IMR-90 (cell line): Measurements from ENCODE around the gene PIRT. TPM values are rescaled to one million over a fixed set of nuclear protein-coding genes. Genes with fewer than 3 reads are reported as not detected.

Experiments
- ATAC-seq: fragments of 200-7000 bp; cut with Tn5 transposase; 2 replicates; pipeline ENCODE4 v1.9.1; 2020; ENCODE audit warnings: low read depth, mild to moderate bottlenecking, moderate library complexity
- BruUV-seq: library from RNA; stranded (reverse); fragments of 400-500 nt; replicated peaks from 2 replicates; lab custom pipeline; 2021; lab: Mats Ljungman, UMichigan
- CTCF ChIA-PET: fragments of 300-600 bp; formaldehyde crosslinking; extraction: SDS; loops from one replicate; lab custom pipeline; 2021; ENCODE audit warnings: antibody characterized with exemption; lab: Yijun Ruan, JAX
- POLR2A ChIA-PET: fragments of 300-600 bp; sonication (Branson Sonifier 250); formaldehyde crosslinking; loops from one replicate; lab custom pipeline; 2022; ENCODE audit warnings: antibody characterized with exemption; ENCODE audit not compliant: unreplicated experiment; lab: Charles Lee
- DNase-seq: peaks from one replicate; pipeline ENCODE4 v3.0.0; 2013
- H2AFZ ChIP-seq: replicated peaks from 2 replicates; pipeline ENCODE3; 2013; ENCODE audit warnings: low read length, mild to moderate bottlenecking; ENCODE audit not compliant: poor library complexity
- H2AK5ac ChIP-seq: 2 replicates; pipeline ENCODE4 v1.6.1; 2013; ENCODE audit warnings: low read depth, low read length, inconsistent platforms
- H2AK9ac ChIP-seq: replicated peaks from 2 replicates; pipeline ENCODE3; 2013; ENCODE audit warnings: mild to moderate bottlenecking, low read depth, low read length, moderate library complexity; ENCODE audit not compliant: poor library complexity
- H2BK120ac ChIP-seq: 2 replicates; pipeline ENCODE4 v1.6.1; 2013; ENCODE audit warnings: low read depth, low read length, inconsistent platforms
- H2BK15ac ChIP-seq: 3 replicates; pipeline ENCODE4 v1.6.1; 2013; ENCODE audit warnings: low read depth, low read length, inconsistent platforms
- H2BK20ac ChIP-seq: 2 replicates; pipeline ENCODE4 v1.6.1; 2013; ENCODE audit warnings: low read depth, mild to moderate bottlenecking, inconsistent platforms, low read length, moderate library complexity
- H2BK5ac ChIP-seq: 2 replicates; pipeline ENCODE4 v1.6.1; 2013; ENCODE audit warnings: mild to moderate bottlenecking, low read depth, low read length, inconsistent platforms; ENCODE audit not compliant: poor library complexity, severe bottlenecking
- H3K14ac ChIP-seq: replicated peaks from 2 replicates; pipeline ENCODE4 v1.6.1; 2013; ENCODE audit warnings: low read depth, low read length, inconsistent platforms
- H3K18ac ChIP-seq: 2 replicates; pipeline ENCODE4 v1.6.1; 2013; ENCODE audit warnings: low read depth, low read length, control low read depth
- H3K23ac ChIP-seq: 2 replicates; pipeline ENCODE4 v1.6.1; 2013; ENCODE audit warnings: low read depth, low read length, inconsistent platforms
- H3K27ac ChIP-seq: 2 replicates; pipeline ENCODE4 v1.5.1; 2013; ENCODE audit warnings: mild to moderate bottlenecking, control low read depth, low read length; ENCODE audit not compliant: insufficient read depth
- H3K27me3 ChIP-seq: 2 replicates; pipeline ENCODE4 v1.6.1; 2013; ENCODE audit warnings: low read length; ENCODE audit not compliant: control insufficient read depth, insufficient read depth
- H3K36me3 ChIP-seq: 2 replicates; pipeline ENCODE4 v1.6.1; 2013; ENCODE audit warnings: low read length, mixed read lengths; ENCODE audit not compliant: control insufficient read depth, insufficient read depth
- H3K4ac ChIP-seq: 2 replicates; pipeline ENCODE4 v1.6.1; 2013; ENCODE audit warnings: low read depth, low read length, inconsistent platforms
- H3K4me1 ChIP-seq: 2 replicates; pipeline ENCODE4 v1.6.1; 2013; ENCODE audit warnings: low read length, mixed read lengths; ENCODE audit not compliant: control insufficient read depth, insufficient read depth
- H3K4me2 ChIP-seq: 2 replicates; pipeline ENCODE4 v1.6.1; 2013; ENCODE audit warnings: low read depth, mild to moderate bottlenecking, control low read depth, low read length, moderate library complexity
- H3K4me3 ChIP-seq: 2 replicates; pipeline ENCODE4 v1.5.1; 2013; ENCODE audit warnings: low read depth, mild to moderate bottlenecking, control low read depth, low read length, moderate library complexity; ENCODE audit not compliant: insufficient read depth
- H3K56ac ChIP-seq: 2 replicates; pipeline ENCODE4 v1.6.1; 2013; ENCODE audit warnings: low read length, inconsistent platforms; ENCODE audit not compliant: insufficient read depth; ENCODE audit errors: extremely low read depth
- H3K79me1 ChIP-seq, 2 experiments: 2 replicates each; pipeline ENCODE4 v1.6.1; 2013; ENCODE audit warnings: low read length in 2 of 2, inconsistent platforms in 1 of 2, low read depth in 1 of 2
- H3K9ac ChIP-seq: 2 replicates; pipeline ENCODE4 v1.6.1; 2013; ENCODE audit warnings: low read depth, low read length, control low read depth
- H3K9me1 ChIP-seq: 2 replicates; pipeline ENCODE4 v1.6.1; 2013; ENCODE audit warnings: low read length, inconsistent platforms; ENCODE audit not compliant: insufficient read depth
- H3K9me3 ChIP-seq: 2 replicates; pipeline ENCODE4 v1.6.1; 2013; ENCODE audit warnings: low read length; ENCODE audit not compliant: control insufficient read depth, insufficient read depth
- H4K20me1 ChIP-seq: 2 replicates; pipeline ENCODE4 v1.6.1; 2013; ENCODE audit warnings: low read length, inconsistent platforms; ENCODE audit not compliant: insufficient read depth
- H4K5ac ChIP-seq: 2 replicates; pipeline ENCODE4 v1.6.1; 2013; ENCODE audit warnings: mild to moderate bottlenecking, low read depth, low read length, control low read depth
- H4K8ac ChIP-seq, 2 experiments: 2 replicates each; pipeline ENCODE4 v1.6.1; 2013; ENCODE audit warnings: low read depth in 2 of 2, low read length in 2 of 2, control low read depth in 1 of 2, inconsistent platforms in 1 of 2
- H4K91ac ChIP-seq: 2 replicates; pipeline ENCODE4 v1.6.1; 2013; ENCODE audit warnings: low read depth, low read length, inconsistent platforms; ENCODE audit not compliant: insufficient read depth
- BHLHE40 ChIP-seq: fragments of 150-350 bp; IDR thresholded peaks from 2 replicates; pipeline ENCODE4 v1.6.1; 2016; ENCODE audit warnings: mild to moderate bottlenecking, low read depth, low read length
- FOS ChIP-seq: fragments of 150-350 bp; IDR thresholded peaks from 2 replicates; pipeline ENCODE4 v1.6.1; 2016; ENCODE audit warnings: low read depth, low read length
- MAFK ChIP-seq: IDR thresholded peaks from 2 replicates; pipeline ENCODE4 v1.6.1; 2012; ENCODE audit warnings: low read depth, low read length, improper control_type of control experiment
- MAZ ChIP-seq: IDR thresholded peaks from 2 replicates; pipeline ENCODE4 v1.6.1; 2012; ENCODE audit warnings: low read depth, mild to moderate bottlenecking, low read length, improper control_type of control experiment, moderate library complexity, borderline replicate concordance
- NFE2L2 ChIP-seq: fragments of 150-350 bp; IDR thresholded peaks from 2 replicates; pipeline ENCODE4 v1.6.1; 2016; ENCODE audit warnings: low read depth, mild to moderate bottlenecking, low read length
- RAD21 ChIP-seq: IDR thresholded peaks from 2 replicates; pipeline ENCODE4 v1.6.1; 2012; ENCODE audit warnings: low read length, improper control_type of control experiment
- RCOR1 ChIP-seq: IDR thresholded peaks from 2 replicates; pipeline ENCODE4 v1.6.1; 2012; ENCODE audit warnings: mild to moderate bottlenecking, low read length, improper control_type of control experiment; ENCODE audit not compliant: insufficient replicate concordance
- RFX5 ChIP-seq: IDR thresholded peaks from 2 replicates; pipeline ENCODE4 v1.8.0; 2012; ENCODE audit warnings: low read depth, mild to moderate bottlenecking, low read length, moderate library complexity
- WGBS, 2 experiments: methylation state at CpG; one replicate each; pipeline versions ENCODE4 v1.1.5 to v1.1.7; 2013; ENCODE audit warnings: missing lambda C conversion rate in 2 of 2; ENCODE audit not compliant: insufficient read length in 1 of 2; ENCODE audit errors: extremely low coverage in 2 of 2; 5-methylcytosine and 5-hydroxymethylcytosine counted together
- dilution Hi-C: fragments of 300-500 bp; cut with HindIII; formaldehyde crosslinking; loops from one replicate; pipeline ENCODE4 v1.14.3; 2018; ENCODE audit warnings: low sequenced_read_pairs; ENCODE audit not compliant: unreplicated experiment
- in situ Hi-C: fragments of 300-500 bp; cut with MboI; formaldehyde crosslinking; loops from 3 replicates; pipeline ENCODE4 v1.14.3; 2019; ENCODE audit warnings: low sequenced_read_pairs, inconsistent platforms, mixed read lengths
- intact Hi-C: fragments of 100-400 bp; cut with micrococcal nuclease; formaldehyde crosslinking; loops from 2 replicates; pipeline ENCODE4 v1.10.0; 2022
- polyA plus RNA-seq, 3 experiments: library from polyadenylated mRNA; depleted of rRNA; stranded (reverse); fragments of >200 nt; gene quantifications; 2 replicates each; pipeline ENCODE4 v1.2.3, GENCODE V29; 2012; ENCODE audit warnings: low replicate concordance in 1 of 3
- total RNA-seq: library from RNA; depleted of rRNA; stranded (reverse); fragments of >200 nt; gene quantifications from 2 replicates; pipeline ENCODE4 v1.2.3, GENCODE V29; 2012
- TF ChIP-seq, protein P1 (sequence below): fragments of 150-350 bp; IDR thresholded peaks from 2 replicates; pipeline ENCODE4 v1.6.1; 2017; ENCODE audit warnings: mild to moderate bottlenecking, antibody characterized with exemption, low read length, low read depth
- TF ChIP-seq, protein P2 (sequence below): fragments of 150-350 bp; IDR thresholded peaks from 2 replicates; pipeline ENCODE4 v1.6.1; 2016; ENCODE audit warnings: low read depth, mild to moderate bottlenecking, low read length, moderate library complexity, borderline replicate concordance
- TF ChIP-seq, protein P3 (sequence below): conservative IDR thresholded peaks from 2 replicates; pipeline ENCODE4 v1.5.1; 2012; ENCODE audit warnings: mild to moderate bottlenecking, low read depth, low read length, improper control_type of control experiment

The PIRT gene
- total and polyA plus RNA-seq, 2 of the 4 experiments (the other 2 are of a cell fraction): not detected

DNA sequence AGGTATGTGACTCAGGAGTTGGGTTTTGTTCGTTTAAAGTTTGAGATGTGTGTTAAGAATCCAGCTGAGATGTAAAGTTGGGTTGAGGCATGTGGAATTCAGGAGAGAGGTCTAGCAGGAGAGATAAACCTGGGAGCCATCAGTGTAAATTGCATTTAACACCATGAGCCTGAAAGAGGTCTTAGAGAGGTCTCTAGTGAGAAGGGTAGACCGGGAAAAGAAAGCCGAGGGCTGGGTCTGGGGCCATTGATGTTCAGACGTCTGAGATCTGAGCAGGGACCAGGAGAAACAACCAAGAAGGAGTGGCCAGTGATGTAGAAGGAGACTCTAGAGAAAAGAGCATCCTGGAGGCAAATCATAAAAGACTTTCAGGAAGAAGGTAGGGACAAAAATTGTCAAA is 44.1 kb upstream of the PIRT start:
- intact Hi-C loops (no loop called here), dilution Hi-C loops (no loop called here), in situ Hi-C loops (no loop called here)
- TF ChIP-seq BHLHE40 (no peak), FOS (no peak), MAFK (no peak), RAD21 (no peak), RFX5 (no peak), MAZ (no peak), NFE2L2 (no peak), RCOR1 (no peak)
- TF ChIP-seq, protein P1, sequence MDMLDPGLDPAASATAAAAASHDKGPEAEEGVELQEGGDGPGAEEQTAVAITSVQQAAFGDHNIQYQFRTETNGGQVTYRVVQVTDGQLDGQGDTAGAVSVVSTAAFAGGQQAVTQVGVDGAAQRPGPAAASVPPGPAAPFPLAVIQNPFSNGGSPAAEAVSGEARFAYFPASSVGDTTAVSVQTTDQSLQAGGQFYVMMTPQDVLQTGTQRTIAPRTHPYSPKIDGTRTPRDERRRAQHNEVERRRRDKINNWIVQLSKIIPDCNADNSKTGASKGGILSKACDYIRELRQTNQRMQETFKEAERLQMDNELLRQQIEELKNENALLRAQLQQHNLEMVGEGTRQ: no peak
- TF ChIP-seq, protein P2, sequence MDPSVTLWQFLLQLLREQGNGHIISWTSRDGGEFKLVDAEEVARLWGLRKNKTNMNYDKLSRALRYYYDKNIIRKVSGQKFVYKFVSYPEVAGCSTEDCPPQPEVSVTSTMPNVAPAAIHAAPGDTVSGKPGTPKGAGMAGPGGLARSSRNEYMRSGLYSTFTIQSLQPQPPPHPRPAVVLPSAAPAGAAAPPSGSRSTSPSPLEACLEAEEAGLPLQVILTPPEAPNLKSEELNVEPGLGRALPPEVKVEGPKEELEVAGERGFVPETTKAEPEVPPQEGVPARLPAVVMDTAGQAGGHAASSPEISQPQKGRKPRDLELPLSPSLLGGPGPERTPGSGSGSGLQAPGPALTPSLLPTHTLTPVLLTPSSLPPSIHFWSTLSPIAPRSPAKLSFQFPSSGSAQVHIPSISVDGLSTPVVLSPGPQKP: no peak
- TF ChIP-seq, protein P3, sequence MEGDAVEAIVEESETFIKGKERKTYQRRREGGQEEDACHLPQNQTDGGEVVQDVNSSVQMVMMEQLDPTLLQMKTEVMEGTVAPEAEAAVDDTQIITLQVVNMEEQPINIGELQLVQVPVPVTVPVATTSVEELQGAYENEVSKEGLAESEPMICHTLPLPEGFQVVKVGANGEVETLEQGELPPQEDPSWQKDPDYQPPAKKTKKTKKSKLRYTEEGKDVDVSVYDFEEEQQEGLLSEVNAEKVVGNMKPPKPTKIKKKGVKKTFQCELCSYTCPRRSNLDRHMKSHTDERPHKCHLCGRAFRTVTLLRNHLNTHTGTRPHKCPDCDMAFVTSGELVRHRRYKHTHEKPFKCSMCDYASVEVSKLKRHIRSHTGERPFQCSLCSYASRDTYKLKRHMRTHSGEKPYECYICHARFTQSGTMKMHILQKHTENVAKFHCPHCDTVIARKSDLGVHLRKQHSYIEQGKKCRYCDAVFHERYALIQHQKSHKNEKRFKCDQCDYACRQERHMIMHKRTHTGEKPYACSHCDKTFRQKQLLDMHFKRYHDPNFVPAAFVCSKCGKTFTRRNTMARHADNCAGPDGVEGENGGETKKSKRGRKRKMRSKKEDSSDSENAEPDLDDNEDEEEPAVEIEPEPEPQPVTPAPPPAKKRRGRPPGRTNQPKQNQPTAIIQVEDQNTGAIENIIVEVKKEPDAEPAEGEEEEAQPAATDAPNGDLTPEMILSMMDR: no peak
- Histone ChIP-seq H4K5ac (no peak overlapping the region), H3K4me1 (no peaks in the 10 kb centered on the region), H2AFZ (no peak overlapping the region), H3K4me3 (no peak overlapping the region), H2BK120ac (no peak overlapping the region), H2BK15ac (no peak overlapping the region), H3K27ac (no peak overlapping the region), H3K56ac (no peak overlapping the region), H3K4me2 (no peak overlapping the region), H2AK5ac (no peak overlapping the region), H2AK9ac (no peak overlapping the region), H2BK20ac (no peak overlapping the region), H3K23ac (no peak overlapping the region), H2BK5ac (no peak overlapping the region), H4K20me1 (no peaks in the 10 kb centered on the region), H3K79me1 (no peaks in the 10 kb centered on the region), H4K91ac (no peak overlapping the region), H3K18ac (no peak overlapping the region), H3K9me1 (no peaks in the 10 kb centered on the region), H3K27me3 (no peaks in the 10 kb centered on the region), H3K36me3 (no peaks in the 10 kb centered on the region), H3K9me3 (peaks cover 5% of the 10 kb centered on the region), H4K8ac (no peak overlapping the region), H3K14ac (no peak overlapping the region), H3K4ac (no peak overlapping the region), H3K9ac (no peak overlapping the region)
- WGBS, 2 experiments: 13% methylated on average over 4 of the region's 4 CpGs; no CpG with 5 or more reads in 1 of the 2 experiments
- ChIA-PET CTCF (no interaction called here), POLR2A (no interaction called here)
- no peak for DNase-seq
- BruUV-seq: no TSS peak
- ATAC-seq: no peak
